Measurements from ENCODE around the gene ARHGAP24. TPM values are rescaled to one million over a fixed set of nuclear protein-coding genes. Genes with fewer than 3 reads are reported as not detected.

Gene ARHGAP24
- total and polyA plus RNA-seq, 2 donors (not counting 1 experiment from before 2014, with no cell fraction given), result 48.4 to 141 TPM

GRCh38 chr4:85866508-85866907 lies 391.6 kb downstream of the ARHGAP24 start:
- Mint-ChIP-seq H3K27ac (peak overlapping the region; percentile 8), H3K27me3 (no peaks in the 10 kb centered on the region), H3K9me3 (ENCODE audit: insufficient read depth) (no peaks in the 10 kb centered on the region), H3K4me1 (peaks cover 19% of the 10 kb centered on the region), H3K4me3 (no peak overlapping the region)
- no peak overlapping the region for H3K27ac ChIP-seq (ENCODE audit: low read length in 2 of 2)
- ATAC-seq (ENCODE audit: low read depth) (no peak), DNase-seq (no peak)
- POLR2A ChIA-PET, result interaction anchor here (0.6 kb wide), 1 partner anchor 26 kb away, joined by 5 read pairs; no protein-coding TSS in a partner anchor
- H3K27me3 ChIP-seq (replicated peaks in 1 of 4; ENCODE audit: control extremely low read depth in 1 of 4, control insufficient read depth in 3 of 4, insufficient read depth in 4 of 4, low read length in 3 of 4), result no peaks in the 10 kb centered on the region
- H3K79me2 ChIP-seq (ENCODE audit: control insufficient read depth, insufficient read depth, low read length), result peaks cover 14% of the 10 kb centered on the region
- no peak overlapping the region for H3K4me3 ChIP-seq (ENCODE audit: control extremely low read depth in 1 of 5, extremely low read depth in 1 of 5, insufficient read depth in 1 of 5, low read depth in 2 of 5, low read length in 4 of 5)
- TF ChIP-seq CTCF (IDR thresholded peaks at IDR 0.05), result no peak
- TF ChIP-seq EZH2 (IDR thresholded peaks at IDR 0.05; ENCODE audit: borderline replicate concordance, insufficient read depth, low read depth, low read length, poor library complexity, severe bottlenecking), result no peak
- no peak overlapping the region for H3K4me2 ChIP-seq (replicated peaks; ENCODE audit: low read depth, low read length, poor library complexity, severe bottlenecking)
- H3K9me3 ChIP-seq (ENCODE audit: control extremely low read depth in 1 of 3, control insufficient read depth in 2 of 3, insufficient read depth in 1 of 3, low read length in 2 of 3), result no peaks in the 10 kb centered on the region
- intact Hi-C loops (cut with micrococcal nuclease), result no loop called here
- peaks cover 0 to 3% of the 10 kb centered on the region in 2 experiments for H3K36me3 ChIP-seq (replicated peaks in 1 of 2; ENCODE audit: control extremely low read depth in 1 of 2, control insufficient read depth in 1 of 2, extremely low read depth in 1 of 2, insufficient read depth in 2 of 2, low read length in 1 of 2)
- H4K20me1 ChIP-seq (ENCODE audit: control insufficient read depth, insufficient read depth, low read length, poor library complexity, severe bottlenecking), result peaks cover 4% of the 10 kb centered on the region
- WGBS (ENCODE audit: insufficient coverage), result 100% methylated on average over 1 of the region's 1 CpG
- CTCF ChIA-PET, result no interaction called here
- H2AFZ ChIP-seq (ENCODE audit: insufficient read depth, low read depth, low read length, poor library complexity, severe bottlenecking), result no peak overlapping the region
- H3K9ac ChIP-seq (ENCODE audit: low read length), result no peak overlapping the region
- peaks cover 9 to 19% of the 10 kb centered on the region in 2 donors for H3K4me1 ChIP-seq (ENCODE audit: control insufficient read depth in 2 of 2, insufficient read depth in 2 of 2, low read length in 2 of 2)

GRCh38 chr4:85867271-85867670 lies 392.3 kb downstream of the ARHGAP24 start:
- WGBS (ENCODE audit: insufficient coverage), result no CpG with 5 or more reads among the region's 1 CpG

More at GRCh38 chr4:85867271-85867670, 392.3 kb downstream of the ARHGAP24 start:
- no peak for TF ChIP-seq CTCF (IDR thresholded peaks at IDR 0.05)
- TF ChIP-seq EZH2 (IDR thresholded peaks at IDR 0.05; ENCODE audit: borderline replicate concordance, insufficient read depth, low read depth, low read length, poor library complexity, severe bottlenecking), result no peak
- Histone ChIP-seq H3K27me3 (replicated peaks in 1 of 4; ENCODE audit: control extremely low read depth in 1 of 4, control insufficient read depth in 3 of 4, insufficient read depth in 4 of 4, low read length in 3 of 4) (no peaks in the 10 kb centered on the region), H3K9ac (ENCODE audit: low read length) (no peak overlapping the region), H3K79me2 (ENCODE audit: control insufficient read depth, insufficient read depth, low read length) (peaks cover 14% of the 10 kb centered on the region), H3K4me1 (ENCODE audit: control insufficient read depth in 2 of 2, insufficient read depth in 2 of 2, low read length in 2 of 2) (peaks cover 9 to 19% of the 10 kb centered on the region in 2 donors), H3K36me3 (replicated peaks in 1 of 2; ENCODE audit: control extremely low read depth in 1 of 2, control insufficient read depth in 1 of 2, extremely low read depth in 1 of 2, insufficient read depth in 2 of 2, low read length in 1 of 2) (peaks cover 0 to 3% of the 10 kb centered on the region in 2 experiments), H3K4me3 (ENCODE audit: control extremely low read depth in 1 of 5, extremely low read depth in 1 of 5, insufficient read depth in 1 of 5, low read depth in 2 of 5, low read length in 4 of 5) (no peak overlapping the region), H4K20me1 (ENCODE audit: control insufficient read depth, insufficient read depth, low read length, poor library complexity, severe bottlenecking) (peaks cover 4% of the 10 kb centered on the region), H3K9me3 (ENCODE audit: control extremely low read depth in 1 of 3, control insufficient read depth in 2 of 3, insufficient read depth in 1 of 3, low read length in 2 of 3) (no peaks in the 10 kb centered on the region), H2AFZ (ENCODE audit: insufficient read depth, low read depth, low read length, poor library complexity, severe bottlenecking) (no peak overlapping the region), H3K27ac (ENCODE audit: low read length in 2 of 2) (no peak overlapping the region), H3K4me2 (replicated peaks; ENCODE audit: low read depth, low read length, poor library complexity, severe bottlenecking) (no peak overlapping the region)
- Mint-ChIP-seq H3K9me3 (ENCODE audit: insufficient read depth) (no peaks in the 10 kb centered on the region), H3K4me3 (no peak overlapping the region), H3K27ac (no peak overlapping the region), H3K27me3 (no peaks in the 10 kb centered on the region), H3K4me1 (peaks cover 19% of the 10 kb centered on the region)
- ChIA-PET CTCF (interaction anchor here (1.2 kb wide), 1 partner anchor 10 kb away, joined by 3 read pairs; no protein-coding TSS in a partner anchor), POLR2A (no interaction called here)
- intact Hi-C loops (cut with micrococcal nuclease), result no loop called here
- no peak for ATAC-seq (ENCODE audit: low read depth)
- no peak for DNase-seq
